Mesothelial cell of epicardium (in vitro differentiated cells): ENCODE results near the gene DSG4. TPM values are rescaled to one million over a fixed set of nuclear protein-coding genes. Genes with fewer than 3 reads are reported as not detected.

ENCODE experiments used
- DNase-seq, 2 experiments: peaks; one replicate each; pipeline ENCODE4 v3.0.0; 2021; ENCODE audit warnings: low spot score in 2 of 2; ENCODE audit not compliant: unreplicated experiment in 2 of 2
- H3K27ac Mint-ChIP-seq: 2 replicates; pipeline ENCODE4 v1.8.0; 2021; ENCODE audit warnings: mixed read lengths
- H3K27me3 Mint-ChIP-seq: 2 replicates; pipeline ENCODE4 v1.8.0; 2021; ENCODE audit warnings: low read depth, mixed read lengths
- H3K36me3 Mint-ChIP-seq: 2 replicates; pipeline ENCODE4 v1.8.0; 2021; ENCODE audit warnings: mixed read lengths
- H3K4me1 Mint-ChIP-seq: 2 replicates; pipeline ENCODE4 v1.8.0; 2021; ENCODE audit warnings: mixed read lengths
- H3K4me3 Mint-ChIP-seq: 2 replicates; pipeline ENCODE4 v1.8.0; 2021; ENCODE audit warnings: mild to moderate bottlenecking, moderate library complexity, mixed read lengths
- H3K9me3 Mint-ChIP-seq: 2 replicates; pipeline ENCODE4 v1.8.0; 2021; ENCODE audit warnings: mixed read lengths
- CTCF ChIP-seq: fragments of 200-600 bp; sonication (generic); IDR thresholded peaks from one replicate; pipeline ENCODE4 v1.5.0; 2021; ENCODE audit warnings: antibody characterized with exemption; ENCODE audit not compliant: unreplicated experiment
- total RNA-seq: library from RNA; stranded (reverse); gene quantifications from 3 replicates; pipeline ENCODE4 v1.2.1, GENCODE V29; 2021

Gene DSG4
- total RNA-seq, 1 donor from 2014 or later = 0.07 TPM

DNA sequence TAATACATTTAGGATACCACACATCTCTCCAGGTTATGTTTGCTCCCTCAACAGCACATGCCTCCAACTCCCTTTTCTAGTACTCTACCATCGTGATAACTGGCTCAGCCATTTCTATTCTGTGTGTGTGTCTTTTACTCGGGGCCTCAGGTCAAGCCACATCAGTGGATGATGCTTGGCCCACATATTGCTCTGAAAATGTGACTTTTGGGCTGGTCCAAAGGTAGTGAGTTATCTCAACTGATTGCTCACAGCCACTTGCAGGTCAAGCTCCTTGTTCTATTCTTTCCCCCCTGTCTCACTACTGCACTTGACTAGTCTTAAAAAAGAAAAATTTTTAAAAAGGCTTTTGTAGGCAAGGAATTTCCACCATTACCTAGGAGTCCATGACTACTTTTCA lies 5.5 kb downstream of the DSG4 start:
- no peak for TF ChIP-seq CTCF
- peaks cover 2% of the 10 kb centered on the region for H3K4me1 Mint-ChIP-seq
- no peak overlapping the region for H3K27ac Mint-ChIP-seq
- no peaks in the 10 kb centered on the region for H3K9me3 Mint-ChIP-seq
- no peak overlapping the region for H3K4me3 Mint-ChIP-seq
- H3K36me3 Mint-ChIP-seq = no peaks in the 10 kb centered on the region
- no peak for DNase-seq
- no peaks in the 10 kb centered on the region for H3K27me3 Mint-ChIP-seq

DNA sequence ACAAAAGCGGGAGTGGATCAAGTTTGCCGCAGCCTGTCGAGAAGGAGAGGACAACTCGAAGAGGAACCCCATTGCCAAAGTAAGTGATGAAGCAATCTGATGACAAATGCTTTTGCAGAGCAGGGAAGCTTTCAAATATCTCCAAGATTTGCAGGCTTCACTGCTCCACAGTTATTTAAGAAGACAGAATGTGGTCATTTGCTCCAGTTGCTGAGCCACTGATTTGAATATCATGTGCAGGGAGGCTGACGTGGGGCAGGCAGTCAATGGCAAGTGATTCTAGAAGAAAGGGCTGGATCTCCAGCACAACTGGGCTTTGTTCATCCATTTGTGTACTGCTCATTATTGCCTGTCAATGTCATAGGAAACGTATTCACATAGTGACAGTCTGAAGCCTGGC lies 10.2 kb downstream of the DSG4 start:
- no peak overlapping the region for H3K27ac Mint-ChIP-seq
- no peaks in the 10 kb centered on the region for H3K36me3 Mint-ChIP-seq
- H3K4me1 Mint-ChIP-seq = peaks cover 5% of the 10 kb centered on the region
- no peak for TF ChIP-seq CTCF
- H3K4me3 Mint-ChIP-seq = no peak overlapping the region
- no peaks in the 10 kb centered on the region for H3K9me3 Mint-ChIP-seq
- DNase-seq = no peak
- H3K27me3 Mint-ChIP-seq = no peaks in the 10 kb centered on the region

GRCh38 chr18:31393286-31393685 lies 16.7 kb downstream of the DSG4 start:
- DNase-seq = no peak
- H3K27ac Mint-ChIP-seq = no peak overlapping the region

GRCh38 chr18:31396796-31397612 lies 20.4 kb downstream of the DSG4 start:
- no peaks in the 10 kb centered on the region for H3K36me3 Mint-ChIP-seq
- H3K4me1 Mint-ChIP-seq = peaks cover 58% of the 10 kb centered on the region
- no peak for DNase-seq
- peak; percentile 33 for TF ChIP-seq CTCF
- H3K9me3 Mint-ChIP-seq = no peaks in the 10 kb centered on the region
- no peak overlapping the region for H3K4me3 Mint-ChIP-seq
- H3K27ac Mint-ChIP-seq = peak overlapping the region; percentile 66
- H3K27me3 Mint-ChIP-seq = no peaks in the 10 kb centered on the region

More at GRCh38 chr18:31393286-31393685, 16.7 kb downstream of the DSG4 start:
- H3K4me3 Mint-ChIP-seq = no peak overlapping the region
- H3K9me3 Mint-ChIP-seq = no peaks in the 10 kb centered on the region
- peaks cover 30% of the 10 kb centered on the region for H3K4me1 Mint-ChIP-seq
- TF ChIP-seq CTCF = no peak
- H3K36me3 Mint-ChIP-seq = no peaks in the 10 kb centered on the region
- H3K27me3 Mint-ChIP-seq = no peaks in the 10 kb centered on the region

- Mint-ChIP-seq H3K4me3 (no peak overlapping the region), H3K4me1 (peaks cover 50% of the 10 kb centered on the region), H3K27ac (no peak overlapping the region), H3K27me3 (no peaks in the 10 kb centered on the region), H3K9me3 (no peaks in the 10 kb centered on the region), H3K36me3 (no peaks in the 10 kb centered on the region)
- no peak for DNase-seq
- TF ChIP-seq CTCF = no peak
Observed at GRCh38 chr18:31398191-31398590, 21.6 kb downstream of the DSG4 start.
